H9 (cell line): ENCODE results near the gene SERTAD1. TPM values are rescaled to one million over a fixed set of nuclear protein-coding genes. Genes with fewer than 3 reads are reported as not detected.

Experiments
- DNase-seq: peaks from one replicate; pipeline ENCODE4 v3.0.0-alpha.2; 2017
- H2AFZ ChIP-seq: one replicate; pipeline ENCODE4 v1.6.1; 2013; ENCODE audit warnings: mild to moderate bottlenecking, low read length, control low read depth, moderate library complexity
- H2AK5ac ChIP-seq: 2 replicates; pipeline ENCODE4 v1.6.1; 2013; ENCODE audit warnings: low read length, control low read depth, mixed read lengths; ENCODE audit not compliant: insufficient read length
- H2BK120ac ChIP-seq: one replicate; pipeline ENCODE4 v1.6.1; 2013; ENCODE audit warnings: low read depth, mild to moderate bottlenecking, low read length, control low read depth, inconsistent platforms; ENCODE audit not compliant: poor library complexity, severe bottlenecking
- H2BK12ac ChIP-seq: 2 replicates; pipeline ENCODE4 v1.6.1; 2013; ENCODE audit warnings: low read length, control low read depth, mixed read lengths, low read depth; ENCODE audit not compliant: insufficient read length
- H2BK15ac ChIP-seq: 2 replicates; pipeline ENCODE4 v1.6.1; 2013; ENCODE audit warnings: low read depth, low read length, control low read depth
- H2BK20ac ChIP-seq: one replicate; pipeline ENCODE4 v1.6.1; 2013; ENCODE audit warnings: low read depth, mild to moderate bottlenecking, low read length, control low read depth, inconsistent platforms; ENCODE audit not compliant: poor library complexity, severe bottlenecking
- H2BK5ac ChIP-seq: 2 replicates; pipeline ENCODE4 v1.6.1; 2013; ENCODE audit warnings: low read length, control low read depth, mixed read lengths; ENCODE audit not compliant: insufficient read length
- H3K14ac ChIP-seq: 2 replicates; pipeline ENCODE4 v1.6.1; 2013; ENCODE audit warnings: low read length, control low read depth; ENCODE audit not compliant: insufficient read depth
- H3K18ac ChIP-seq: 2 replicates; pipeline ENCODE4 v1.6.1; 2013; ENCODE audit warnings: low read depth, mild to moderate bottlenecking, mixed read lengths, low read length, control low read depth; ENCODE audit not compliant: insufficient read length
- H3K23ac ChIP-seq: 2 replicates; pipeline ENCODE4 v1.6.1; 2013; ENCODE audit warnings: low read length, control low read depth, mixed read lengths, low read depth; ENCODE audit not compliant: insufficient read length
- H3K23me2 ChIP-seq: 2 replicates; pipeline ENCODE4 v1.6.1; 2013; ENCODE audit warnings: low read depth, mild to moderate bottlenecking, mixed read lengths, low read length, control low read depth; ENCODE audit not compliant: insufficient read length, poor library complexity, severe bottlenecking
- H3K27ac ChIP-seq: 2 replicates; pipeline ENCODE4 v1.5.1; 2013; ENCODE audit warnings: low read length, control low read depth, mixed read lengths, low read depth; ENCODE audit not compliant: insufficient read length
- H3K27me3 ChIP-seq: 2 replicates; pipeline ENCODE4 v1.6.1; 2013; ENCODE audit warnings: low read length, control low read depth, inconsistent platforms; ENCODE audit not compliant: insufficient read depth
- H3K4ac ChIP-seq: 2 replicates; pipeline ENCODE4 v1.6.1; 2013; ENCODE audit warnings: low read depth, mild to moderate bottlenecking, control low read depth, inconsistent platforms, low read length, moderate library complexity
- H3K4me1 ChIP-seq: 2 replicates; pipeline ENCODE4 v1.6.1; 2013; ENCODE audit warnings: low read length, control low read depth, inconsistent platforms; ENCODE audit not compliant: insufficient read depth
- H3K4me2 ChIP-seq: 2 replicates; pipeline ENCODE4 v1.6.1; 2013; ENCODE audit warnings: low read length, control low read depth, mixed read lengths; ENCODE audit not compliant: insufficient read length, insufficient read depth
- H3K56ac ChIP-seq: 2 replicates; pipeline ENCODE4 v1.6.1; 2013; ENCODE audit warnings: low read depth, mild to moderate bottlenecking, mixed read lengths, low read length, control low read depth; ENCODE audit not compliant: insufficient read length
- H3K79me1 ChIP-seq: 2 replicates; pipeline ENCODE4 v1.6.1; 2013; ENCODE audit warnings: low read depth, mild to moderate bottlenecking, moderate library complexity, low read length, control low read depth, inconsistent platforms; ENCODE audit not compliant: insufficient read depth, poor library complexity, severe bottlenecking
- H3K79me2 ChIP-seq: 2 replicates; pipeline ENCODE4 v1.6.1; 2013; ENCODE audit warnings: low read length, control low read depth, inconsistent platforms; ENCODE audit not compliant: insufficient read depth
- H3K9ac ChIP-seq: 2 replicates; pipeline ENCODE4 v1.6.1; 2013; ENCODE audit warnings: low read length, control low read depth, mixed read lengths; ENCODE audit not compliant: insufficient read length; ENCODE audit errors: extremely low read depth
- H3K9me3 ChIP-seq: one replicate; pipeline ENCODE4 v1.6.1; 2013; ENCODE audit warnings: low read depth, low read length, inconsistent platforms; ENCODE audit not compliant: control insufficient read depth
- H3T11ph ChIP-seq: one replicate; pipeline ENCODE4 v1.6.1; 2013; ENCODE audit warnings: mild to moderate bottlenecking, low read length, control low read depth, inconsistent platforms
- H4K20me1 ChIP-seq: one replicate; pipeline ENCODE4 v1.6.1; 2013; ENCODE audit not compliant: control insufficient read depth, insufficient read length, insufficient read depth
- H4K5ac ChIP-seq: 2 replicates; pipeline ENCODE4 v1.6.1; 2013; ENCODE audit warnings: low read depth, mild to moderate bottlenecking, mixed read lengths, low read length, control low read depth; ENCODE audit not compliant: insufficient read length
- H4K8ac ChIP-seq: replicated peaks from 2 replicates; pipeline ENCODE4 v1.6.1; 2013; ENCODE audit warnings: low read length, control low read depth, mixed read lengths, low read depth; ENCODE audit not compliant: insufficient read length
- H4K91ac ChIP-seq: 2 replicates; pipeline ENCODE4 v1.6.1; 2013; ENCODE audit warnings: low read depth, mild to moderate bottlenecking, moderate library complexity, mixed read lengths, low read length, control low read depth; ENCODE audit not compliant: insufficient read length
- H3K27ac Mint-ChIP-seq, 3 experiments: 2 replicates in 2 of 3; 3 replicates in 1 of 3; pipeline ENCODE4 v1.8.0; 2020 to 2021; ENCODE audit warnings: mixed read lengths in 3 of 3, mild to moderate bottlenecking in 1 of 3, moderate library complexity in 1 of 3
- H3K27me3 Mint-ChIP-seq: 2 replicates; pipeline ENCODE4 v1.8.0; 2021; ENCODE audit warnings: low read depth, mild to moderate bottlenecking, moderate library complexity, mixed read lengths
- H3K36me3 Mint-ChIP-seq, 3 experiments: 2 replicates in 2 of 3; 3 replicates in 1 of 3; pipeline ENCODE4 v1.8.0; 2020 to 2021; ENCODE audit warnings: low read depth in 3 of 3, mixed read lengths in 3 of 3; ENCODE audit not compliant: insufficient read depth in 1 of 3
- H3K4me1 Mint-ChIP-seq, 2 experiments: 2 replicates each; pipeline ENCODE4 v1.8.0; 2020; ENCODE audit warnings: mixed read lengths in 2 of 2
- H3K4me3 Mint-ChIP-seq, 2 experiments: 2 replicates in 1 of 2; 3 replicates in 1 of 2; pipeline ENCODE4 v1.8.0; 2020 to 2021; ENCODE audit warnings: mild to moderate bottlenecking in 2 of 2, mixed read lengths in 2 of 2, moderate library complexity in 1 of 2
- H3K9me3 Mint-ChIP-seq, 2 experiments: 2 replicates in 1 of 2; 3 replicates in 1 of 2; pipeline ENCODE4 v1.8.0; 2020; ENCODE audit warnings: mild to moderate bottlenecking in 2 of 2, mixed read lengths in 2 of 2, moderate library complexity in 1 of 2
- CTCF ChIP-seq: fragments of 200-600 bp; sonication (generic); conservative IDR thresholded peaks from 3 replicates; pipeline ENCODE4 v1.8.0; 2021; ENCODE audit warnings: antibody characterized with exemption, mild to moderate bottlenecking
- WGBS: extraction: QIAGEN DNeasy Blood & Tissue Kit; methylation state at CpG from one replicate; pipeline ENCODE4 v1.1.7; 2013; ENCODE audit warnings: missing lambda C conversion rate, low lambda C conversion rate, mixed read lengths; ENCODE audit not compliant: insufficient read length; ENCODE audit errors: extremely low coverage; 5-methylcytosine and 5-hydroxymethylcytosine counted together
- total RNA-seq: library from RNA; stranded (reverse); gene quantifications from 2 replicates; pipeline ENCODE4 v1.2.1, GENCODE V29; 2021

Gene SERTAD1
- total RNA-seq, 1 experiment from 2014 or later = 7.9 TPM

GRCh38 chr19:40419780-40420179 is 6.0 kb downstream of the SERTAD1 start:
- H3K14ac ChIP-seq = no peak overlapping the region
- H4K8ac ChIP-seq = no peak overlapping the region
- WGBS = no CpG with 5 or more reads among the region's 5 CpGs
- no peak overlapping the region for H2AFZ ChIP-seq
- H3K9ac ChIP-seq = no peak overlapping the region
- no peak overlapping the region for H4K5ac ChIP-seq
- H4K91ac ChIP-seq = no peak overlapping the region
- H3K23ac ChIP-seq = no peak overlapping the region
- Mint-ChIP-seq H3K9me3 (peaks cover 0 to 3% of the 10 kb centered on the region in 2 experiments; a peak in 1 of 5 replicates), H3K4me1 (peaks cover 21 to 30% of the 10 kb centered on the region in 2 experiments), H3K27ac (no peak overlapping the region), H3K36me3 (peaks cover 0 to 5% (median 4%) of the 10 kb centered on the region in 3 experiments; a peak in 3 of 7 replicates), H3K4me3 (peak overlapping the region in 1 of 2 experiments; percentile 38; a peak in 3 of 5 replicates), H3K27me3 (peaks cover 7% of the 10 kb centered on the region)
- no peaks in the 10 kb centered on the region for H3K79me1 ChIP-seq
- no peak overlapping the region for H2BK12ac ChIP-seq
- no peaks in the 10 kb centered on the region for H3K79me2 ChIP-seq
- H3K4me1 ChIP-seq = no peaks in the 10 kb centered on the region; the same call in 1 of the 2 replicates
- no peak overlapping the region for H2BK120ac ChIP-seq
- no peak overlapping the region for H3K56ac ChIP-seq
- H3K23me2 ChIP-seq = peaks cover 6% of the 10 kb centered on the region
- no peak overlapping the region for H3K27ac ChIP-seq
- TF ChIP-seq CTCF = no peak
- no peak overlapping the region for H2BK15ac ChIP-seq
- H4K20me1 ChIP-seq = no peaks in the 10 kb centered on the region
- H3K9me3 ChIP-seq = no peaks in the 10 kb centered on the region
- no peak for DNase-seq
- no peak overlapping the region for H3K4me2 ChIP-seq
- no peak overlapping the region for H2BK20ac ChIP-seq
- H3T11ph ChIP-seq = no peak overlapping the region
- no peak overlapping the region for H2BK5ac ChIP-seq
- no peak overlapping the region for H3K18ac ChIP-seq
- H2AK5ac ChIP-seq = no peak overlapping the region
- no peaks in the 10 kb centered on the region for H3K27me3 ChIP-seq
- no peak overlapping the region for H3K4ac ChIP-seq
